ENCODE data around the gene DAZAP1. TPM values are rescaled to one million over a fixed set of nuclear protein-coding genes. Genes with fewer than 3 reads are reported as not detected.

DAZAP1 gene
- polyA plus RNA-seq, 4 donors: 77.5 to 89.8 (median 83.4) TPM

GRCh38 chr19:1376415-1376805 is 31.0 kb upstream of the DAZAP1 start:
- DNase-seq (ENCODE audit: low read depth in 4 of 4, low spot score in 3 of 4): no peak

GRCh38 chr19:1377176-1377964 is 30.0 kb upstream of the DAZAP1 start:
- DNase-seq (ENCODE audit: low read depth in 4 of 4, low spot score in 3 of 4): no peak

GRCh38 chr19:1377965-1378785 is 29.2 kb upstream of the DAZAP1 start:
- no peak for DNase-seq (ENCODE audit: low read depth in 4 of 4, low spot score in 3 of 4)

- no peak for DNase-seq (ENCODE audit: low read depth in 4 of 4, low spot score in 3 of 4)
Observed at GRCh38 chr19:1379126-1379905, 28.1 kb upstream of the DAZAP1 start.

GRCh38 chr19:1379961-1380489 is 27.4 kb upstream of the DAZAP1 start:
- DNase-seq (ENCODE audit: low read depth in 4 of 4, low spot score in 3 of 4): no peak

- DNase-seq (ENCODE audit: low read depth in 4 of 4, low spot score in 3 of 4): no peak
Observed at GRCh38 chr19:1382250-1382649, 25.1 kb upstream of the DAZAP1 start.

GRCh38 chr19:1383017-1383311 is 24.4 kb upstream of the DAZAP1 start:
- no peak for DNase-seq (ENCODE audit: low read depth in 4 of 4, low spot score in 3 of 4)

- DNase-seq (ENCODE audit: low read depth in 4 of 4, low spot score in 3 of 4): peak; percentile 86 to 89 (median 88)
Observed at GRCh38 chr19:1383312-1384084, 23.9 kb upstream of the DAZAP1 start, which contains the start of gene NDUFS7. Gene NDUFS7, plus strand, starts transcription at chr19:1383907. Its CDS starts 20 bp downstream, at chr19:1383927.

- no peak for DNase-seq (ENCODE audit: low read depth in 4 of 4, low spot score in 3 of 4)
Observed at GRCh38 chr19:1384085-1384462, 23.3 kb upstream of the DAZAP1 start.

- DNase-seq (ENCODE audit: low read depth in 4 of 4, low spot score in 3 of 4): no peak
Observed at GRCh38 chr19:1384478-1385110, 22.8 kb upstream of the DAZAP1 start.

GRCh38 chr19:1385816-1386215 is 21.6 kb upstream of the DAZAP1 start:
- DNase-seq (ENCODE audit: low read depth in 4 of 4, low spot score in 3 of 4): no peak

GRCh38 chr19:1386945-1387683 is 20.3 kb upstream of the DAZAP1 start:
- DNase-seq (ENCODE audit: low read depth in 4 of 4, low spot score in 3 of 4): no peak

- DNase-seq (ENCODE audit: low read depth in 4 of 4, low spot score in 3 of 4): no peak
Observed at GRCh38 chr19:1387684-1388636, 19.4 kb upstream of the DAZAP1 start.

- no peak for DNase-seq (ENCODE audit: low read depth in 4 of 4, low spot score in 3 of 4)
Observed at GRCh38 chr19:1388637-1389026, 18.8 kb upstream of the DAZAP1 start.

- DNase-seq (ENCODE audit: low read depth in 4 of 4, low spot score in 3 of 4): no peak
Observed at GRCh38 chr19:1389033-1389940, 18.1 kb upstream of the DAZAP1 start.

- no peak for DNase-seq (ENCODE audit: low read depth in 4 of 4, low spot score in 3 of 4)
Observed at GRCh38 chr19:1390890-1391423, 16.4 kb upstream of the DAZAP1 start.

GRCh38 chr19:1392407-1392806 is 15.0 kb upstream of the DAZAP1 start:
- no peak for DNase-seq (ENCODE audit: low read depth in 4 of 4, low spot score in 3 of 4)

Measured in right renal pelvis (tissue), 4 donors.